K562 (cell line): ENCODE measurements around the gene BCAN. TPM values are rescaled to one million over a fixed set of nuclear protein-coding genes. Genes with fewer than 3 reads are reported as not detected.
A peak's percentile ranks its signal among the peaks of the same experiment; 100 is the strongest.

Experiments used
- ATAC-seq: fragments of 200-7000 bp; cut with Tn5 transposase; 3 replicates; pipeline ENCODE4 v1.9.1; 2020; ENCODE audit warnings: moderate library complexity
- BruUV-seq: library from RNA; stranded (reverse); fragments of 400-500 nt; replicated peaks from 2 replicates; lab custom pipeline; 2021; lab: Mats Ljungman, UMichigan
- CTCF ChIA-PET: fragments of 300-600 bp; formaldehyde crosslinking; extraction: SDS; loops from one replicate; lab custom pipeline; 2021; ENCODE audit warnings: low intra/inter-chr PET ratio; lab: Yijun Ruan, JAX
- POLR2A ChIA-PET: fragments of 300-600, 350-650 bp; sonication (Branson Sonifier 250); formaldehyde crosslinking; extraction: SDS; loops from one replicate; lab custom pipeline; 2021; ENCODE audit warnings: antibody characterized with exemption, inconsistent platforms; lab: Yijun Ruan, JAX
- DNase-seq, 4 experiments: peaks; one replicate each; pipeline versions ENCODE4 v3.0.0 to v3.0.0-alpha.2; 2011 to 2018; ENCODE audit warnings: low spot score in 3 of 4, mixed read lengths in 3 of 4; ENCODE audit errors: extremely low read depth in 1 of 4
- FAIRE-seq: peaks from 2 replicates; lab custom pipeline; 2011; peaks lifted over from hg19 to GRCh38; lab: Jason Lieb, UNC
- H2AFZ ChIP-seq: 2 replicates; pipeline ENCODE4 v1.6.0; 2011; ENCODE audit warnings: low read depth, low read length, control low read depth, inconsistent platforms
- H3K27ac ChIP-seq: fragments of 200-600 bp; 3 replicates; pipeline ENCODE4 v1.8.0; 2011; ENCODE audit warnings: low read depth, mild to moderate bottlenecking, control low read depth, inconsistent platforms, low read length, moderate library complexity, mixed read lengths; ENCODE audit errors: extremely low read depth
- H3K27me3 ChIP-seq, 2 experiments: fragments of 300-600 bp in 1 of 2; 2 replicates in 1 of 2; 3 replicates in 1 of 2; pipeline versions ENCODE4 v1.6.0 to v1.8.0; 2011; ENCODE audit warnings: inconsistent platforms in 2 of 2, low read length in 2 of 2, mild to moderate bottlenecking in 1 of 2, mixed read lengths in 1 of 2, moderate library complexity in 1 of 2; ENCODE audit not compliant: control insufficient read depth in 2 of 2, insufficient read depth in 2 of 2
- H3K36me3 ChIP-seq: fragments of 300-600 bp; 3 replicates; pipeline ENCODE4 v1.8.0; 2011; ENCODE audit warnings: mild to moderate bottlenecking, low read length, inconsistent platforms; ENCODE audit not compliant: control insufficient read depth, insufficient read depth
- H3K4me1 ChIP-seq, 2 experiments: fragments of 200-600 bp in 1 of 2; replicated peaks in 1 of 2; 2 replicates in 1 of 2; 3 replicates in 1 of 2; pipeline versions ENCODE4 v1.5.1 to v1.8.0; 2011; ENCODE audit warnings: inconsistent platforms in 2 of 2, low read length in 2 of 2, mild to moderate bottlenecking in 1 of 2, mixed read lengths in 1 of 2, moderate library complexity in 1 of 2; ENCODE audit not compliant: control insufficient read depth in 2 of 2, insufficient read depth in 2 of 2
- H3K4me2 ChIP-seq: 2 replicates; pipeline ENCODE4 v1.6.1; 2011; ENCODE audit warnings: low read length, control low read depth, inconsistent platforms, mixed read lengths; ENCODE audit not compliant: insufficient read depth
- H3K4me3 ChIP-seq: fragments of 200-600 bp; sonication (generic), shearing (Covaris generic); 2 replicates; pipeline ENCODE4 v1.5.1; 2016; ENCODE audit warnings: control low read depth, inconsistent platforms
- H3K79me2 ChIP-seq: fragments of 200-600 bp; 3 replicates; pipeline ENCODE4 v1.8.0; 2011; ENCODE audit warnings: low read length, inconsistent platforms; ENCODE audit not compliant: control insufficient read depth, insufficient read depth
- H3K9ac ChIP-seq, 2 experiments: 2 replicates each; pipeline versions ENCODE4 v1.6.0 to v1.6.1; 2011; ENCODE audit warnings: low read depth in 2 of 2, low read length in 2 of 2, control low read depth in 1 of 2, inconsistent platforms in 1 of 2, mild to moderate bottlenecking in 1 of 2, mixed read lengths in 1 of 2; ENCODE audit not compliant: insufficient read depth in 1 of 2
- H3K9me1 ChIP-seq: one replicate; pipeline ENCODE4 v1.6.0; 2011; ENCODE audit warnings: inconsistent platforms, mild to moderate bottlenecking, low read length, moderate library complexity; ENCODE audit not compliant: control insufficient read depth, insufficient read depth
- H3K9me3 ChIP-seq: replicated peaks from 2 replicates; pipeline ENCODE4 v1.5.1; 2011; ENCODE audit warnings: low read depth, low read length, inconsistent platforms; ENCODE audit not compliant: control insufficient read depth, insufficient read depth
- H4K20me1 ChIP-seq: replicated peaks from 2 replicates; pipeline ENCODE4 v1.6.1; 2011; ENCODE audit warnings: low read length, inconsistent platforms, mixed read lengths; ENCODE audit not compliant: control insufficient read depth, insufficient read depth
- CREM ChIP-seq: IDR thresholded peaks from 2 replicates; pipeline ENCODE4 v1.6.1; 2014; ENCODE audit warnings: antibody characterized with exemption, low read depth
- DPF2 ChIP-seq: fragments of 450-650 bp; IDR thresholded peaks from 2 replicates; pipeline ENCODE4 v1.6.1; 2016
- HDAC1 ChIP-seq, 2 experiments: fragments of 450-650 bp; IDR thresholded peaks; 2 replicates each; pipeline ENCODE4 v1.6.1; 2016 to 2017; ENCODE audit warnings: inconsistent platforms in 1 of 2, mild to moderate bottlenecking in 1 of 2, moderate library complexity in 1 of 2
- HLTF ChIP-seq: fragments of 450-650 bp; IDR thresholded peaks from 2 replicates; pipeline ENCODE4 v1.6.1; 2016
- RAD21 ChIP-seq, 2 experiments: fragments of 250-450 bp in 1 of 2; fragments of 450-650 bp in 1 of 2; sonication (Bioruptor Pico) in 1 of 2; formaldehyde crosslinking in 1 of 2; IDR thresholded peaks in 1 of 2; conservative IDR thresholded peaks in 1 of 2; 2 replicates each; pipeline versions ENCODE4 v1.4.0 to v1.8.0; 2020 to 2022; ENCODE audit warnings: mild to moderate bottlenecking in 2 of 2, moderate library complexity in 1 of 2
- TEAD1 ChIP-seq, 2 experiments: fragments of 450-650 bp in 1 of 2; sonication (generic) in 1 of 2; formaldehyde crosslinking; IDR thresholded peaks; 2 replicates each; pipeline versions ENCODE4 v1.4.0 to v1.8.0; 2020 to 2022; ENCODE audit warnings: mild to moderate bottlenecking in 2 of 2, missing genetic modification reagents in 1 of 2
- TEAD4 ChIP-seq, 2 experiments: sonication (generic) in 1 of 2; formaldehyde crosslinking in 1 of 2; IDR thresholded peaks; 2 replicates each; pipeline versions ENCODE4 v1.6.1 to v1.8.0; 2012 to 2022; ENCODE audit warnings: borderline replicate concordance in 1 of 2, inconsistent platforms in 1 of 2, low read length in 1 of 2, mild to moderate bottlenecking in 1 of 2, missing genetic modification reagents in 1 of 2
- ZNF3 ChIP-seq: fragments of 250-450 bp; sonication (Bioruptor Pico); IDR thresholded peaks from 2 replicates; pipeline ENCODE4 v1.5.0; 2021; ENCODE audit warnings: mild to moderate bottlenecking, moderate library complexity
- ZNF384 ChIP-seq: IDR thresholded peaks from 2 replicates; pipeline ENCODE4 v1.6.1; 2012; ENCODE audit warnings: low read depth, low read length, improper control_type of control experiment
- WGBS: fragments of 100-300 bp; shearing (Covaris generic); methylation state at CpG from one replicate; pipeline ENCODE4 v1.1.6; 2016; ENCODE audit warnings: low coverage, mixed read lengths; ENCODE audit not compliant: insufficient coverage; ENCODE audit errors: missing lambda C conversion rate; 5-methylcytosine and 5-hydroxymethylcytosine counted together
- in situ Hi-C: fragments of 300-500 bp; cut with MboI; formaldehyde crosslinking; loops from 4 replicates; pipeline ENCODE4 v1.15.0; 2018; ENCODE audit warnings: inconsistent platforms, mixed read lengths
- intact Hi-C: fragments of 100-400 bp; cut with micrococcal nuclease; formaldehyde crosslinking; loops from 2 replicates; pipeline ENCODE4 v1.14.2; 2022
- polyA plus RNA-seq, 8 experiments: library from polyadenylated mRNA; depleted of rRNA in 4 of 8; stranded (reverse) in 5 of 8; unstranded in 3 of 8; fragments of >200 nt; fragmentation: Nextera tagmentation in 2 of 8; fragmentation: Illumina TruSeq in 1 of 8; extraction: Ambion mirVana in 2 of 8; extraction: Trizol in 1 of 8; gene quantifications; 2 replicates each; pipeline versions ENCODE4 v1.2.1 to v1.2.3, GENCODE V29; 2011 to 2014; ENCODE audit warnings: inconsistent platforms in 1 of 8, missing spikeins in 1 of 8
- total RNA-seq, 7 experiments: library from RNA; depleted of rRNA in 6 of 7; stranded (reverse); fragments of >200 nt in 6 of 7; fragmentation: Illumina TruSeq in 2 of 7; extraction: Trizol in 2 of 7; gene quantifications; 2 replicates each; pipeline versions ENCODE4 v1.2.1 to v1.2.3, GENCODE V29; 2011 to 2021; ENCODE audit warnings: low replicate concordance in 1 of 7
- TF ChIP-seq, protein P1 (sequence below): IDR thresholded peaks from 2 replicates; pipeline ENCODE4 v1.6.1; 2016; ENCODE audit warnings: missing genetic modification characterization, missing compliant biosample characterization
- TF ChIP-seq, protein P2 (sequence below), 3 experiments: IDR thresholded peaks in 2 of 3; conservative IDR thresholded peaks in 1 of 3; 2 replicates each; pipeline ENCODE4 v1.5.1; 2011 to 2012; ENCODE audit warnings: low read length in 3 of 3, mild to moderate bottlenecking in 3 of 3, control low read depth in 2 of 3, improper control_type of control experiment in 1 of 3, inconsistent platforms in 1 of 3, low read depth in 1 of 3, mixed read lengths in 1 of 3, moderate library complexity in 1 of 3; ENCODE audit not compliant: insufficient read depth in 2 of 3

The BCAN gene
- total and polyA plus RNA-seq, 9 of the 15 experiments (the other 6 are each of a cell fraction or from before 2014, with no cell fraction given), result 0.04 to 0.33 (median 0.14) TPM; not detected in 5

DNA sequence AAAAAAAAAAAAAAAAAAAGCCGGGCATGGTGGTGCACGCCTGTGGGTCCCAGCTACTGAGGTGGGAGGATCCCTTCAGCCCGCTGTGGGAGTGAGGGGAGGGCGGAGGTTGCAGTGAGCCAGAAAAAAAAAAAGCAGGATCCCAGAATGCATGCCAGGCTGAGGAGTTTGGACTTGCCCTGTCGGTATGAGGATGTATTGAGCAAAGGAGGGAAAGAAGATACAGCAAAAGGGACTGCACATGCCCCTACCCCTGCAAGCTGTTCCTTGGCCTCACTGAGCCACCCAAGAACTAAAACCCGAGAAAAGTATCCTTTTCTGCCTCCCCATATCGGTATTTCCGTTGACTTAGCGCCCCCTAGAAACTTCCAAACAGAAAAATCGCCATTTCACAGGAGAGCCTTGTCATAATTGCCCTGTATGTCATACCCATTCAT is 39.3 kb upstream of the BCAN start:
- in situ Hi-C loops (loop anchor here (5.0 kb wide), 2 partner anchors 145 to 215 kb away; no protein-coding TSS in a partner anchor), intact Hi-C loops (loop anchor here (1.0 kb wide), 1 partner anchor 146 kb away; no protein-coding TSS in a partner anchor)
- Histone ChIP-seq H3K36me3 (peaks cover 23% of the 10 kb centered on the region), H3K4me3 (no peak overlapping the region), H3K27me3 (no peaks in the 10 kb centered on the region), H2AFZ (peak overlapping the region; percentile 100), H3K9ac (0 out of 4 replicates have a peak overlapping the region, but pooled peaks have one; percentile 11 to 86), H3K9me3 (no peaks in the 10 kb centered on the region), H4K20me1 (no peaks in the 10 kb centered on the region), H3K27ac (no peak overlapping the region), H3K4me1 (peaks cover 12% of the 10 kb centered on the region in 2 experiments; a peak in 4 of 5 replicates), H3K4me2 (peak overlapping the region; percentile 97), H3K79me2 (peaks cover 46% of the 10 kb centered on the region), H3K9me1 (no peaks in the 10 kb centered on the region)
- ChIA-PET CTCF (interaction anchor here (0.6 to 1.1 kb wide), 6 partner anchors 21 to 217 kb away, joined by 3 to 5 read pairs (median 4); no protein-coding TSS in a partner anchor), POLR2A (interaction anchor here (0.7 to 2.3 kb wide), 2 partner anchors 59 to 61 kb away, joined by 3 to 7 read pairs; no protein-coding TSS in a partner anchor)
- DNase-seq, result peak; percentile 43 to 71 (median 46)
- no TSS peak for BruUV-seq
- WGBS, result 10% methylated on average over 9 of the region's 10 CpGs
- peak; percentile 65 for FAIRE-seq
- ATAC-seq, result peak; percentile 52
- TF ChIP-seq RAD21 (CRISPR knock-in tag; conservative IDR thresholded peaks at IDR 0.05 in 1 of 2, IDR thresholded peaks at IDR 0.05 in 1 of 2) (peak; percentile 22 to 65; a peak in 2 of 4 replicates), DPF2 (peak; percentile 35; the same call in 1 of the 2 replicates), HDAC1 (IDR thresholded peaks at IDR 0.05) (0 out of 4 replicates have a peak, but pooled peaks of 1 of the 2 experiments have one; percentile 17), ZNF3 (CRISPR knock-in tag) (no peak), HLTF (peak; percentile 38; the same call in 1 of the 2 replicates), TEAD1 (CRISPR knock-in tag; IDR thresholded peaks at IDR 0.05) (peak in 1 of 2 experiments; percentile 64; a peak in 2 of 4 replicates), CREM (no peak), ZNF384 (peak; percentile 66), TEAD4 (IDR thresholded peaks at IDR 0.05; ENCODE audit: low read length) (peak; percentile 38; the same call in 1 of the 2 replicates), TEAD4 (CRISPR knock-in tag; IDR thresholded peaks at IDR 0.05; ENCODE audit: borderline replicate concordance) (no peak)
- TF ChIP-seq, protein P1, sequence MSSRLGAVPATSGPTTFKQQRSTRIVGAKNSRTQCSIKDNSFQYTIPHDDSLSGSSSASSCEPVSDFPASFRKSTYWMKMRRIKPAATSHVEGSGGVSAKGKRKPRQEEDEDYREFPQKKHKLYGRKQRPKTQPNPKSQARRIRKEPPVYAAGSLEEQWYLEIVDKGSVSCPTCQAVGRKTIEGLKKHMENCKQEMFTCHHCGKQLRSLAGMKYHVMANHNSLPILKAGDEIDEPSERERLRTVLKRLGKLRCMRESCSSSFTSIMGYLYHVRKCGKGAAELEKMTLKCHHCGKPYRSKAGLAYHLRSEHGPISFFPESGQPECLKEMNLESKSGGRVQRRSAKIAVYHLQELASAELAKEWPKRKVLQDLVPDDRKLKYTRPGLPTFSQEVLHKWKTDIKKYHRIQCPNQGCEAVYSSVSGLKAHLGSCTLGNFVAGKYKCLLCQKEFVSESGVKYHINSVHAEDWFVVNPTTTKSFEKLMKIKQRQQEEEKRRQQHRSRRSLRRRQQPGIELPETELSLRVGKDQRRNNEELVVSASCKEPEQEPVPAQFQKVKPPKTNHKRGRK (tag), result peak; percentile 58; the same call in 1 of the 2 replicates
- TF ChIP-seq, protein P2, sequence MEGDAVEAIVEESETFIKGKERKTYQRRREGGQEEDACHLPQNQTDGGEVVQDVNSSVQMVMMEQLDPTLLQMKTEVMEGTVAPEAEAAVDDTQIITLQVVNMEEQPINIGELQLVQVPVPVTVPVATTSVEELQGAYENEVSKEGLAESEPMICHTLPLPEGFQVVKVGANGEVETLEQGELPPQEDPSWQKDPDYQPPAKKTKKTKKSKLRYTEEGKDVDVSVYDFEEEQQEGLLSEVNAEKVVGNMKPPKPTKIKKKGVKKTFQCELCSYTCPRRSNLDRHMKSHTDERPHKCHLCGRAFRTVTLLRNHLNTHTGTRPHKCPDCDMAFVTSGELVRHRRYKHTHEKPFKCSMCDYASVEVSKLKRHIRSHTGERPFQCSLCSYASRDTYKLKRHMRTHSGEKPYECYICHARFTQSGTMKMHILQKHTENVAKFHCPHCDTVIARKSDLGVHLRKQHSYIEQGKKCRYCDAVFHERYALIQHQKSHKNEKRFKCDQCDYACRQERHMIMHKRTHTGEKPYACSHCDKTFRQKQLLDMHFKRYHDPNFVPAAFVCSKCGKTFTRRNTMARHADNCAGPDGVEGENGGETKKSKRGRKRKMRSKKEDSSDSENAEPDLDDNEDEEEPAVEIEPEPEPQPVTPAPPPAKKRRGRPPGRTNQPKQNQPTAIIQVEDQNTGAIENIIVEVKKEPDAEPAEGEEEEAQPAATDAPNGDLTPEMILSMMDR (IDR thresholded peaks at IDR 0.05 in 2 of 3, conservative IDR thresholded peaks at IDR 0.05 in 1 of 3; ENCODE audit: insufficient read depth in 2 of 3, low read depth in 1 of 3, low read length in 3 of 3), result peak; percentile 65 to 78 (median 78)
